H9 (cell line): ENCODE measurements around the gene AP2A1. TPM values are rescaled to one million over a fixed set of nuclear protein-coding genes. Genes with fewer than 3 reads are reported as not detected.

ENCODE experiments used
- DNase-seq: peaks from one replicate; pipeline ENCODE4 v3.0.0-alpha.2; 2017
- H2AFZ ChIP-seq: one replicate; pipeline ENCODE4 v1.6.1; 2013; ENCODE audit warnings: mild to moderate bottlenecking, low read length, control low read depth, moderate library complexity
- H2AK5ac ChIP-seq: 2 replicates; pipeline ENCODE4 v1.6.1; 2013; ENCODE audit warnings: low read length, control low read depth, mixed read lengths; ENCODE audit not compliant: insufficient read length
- H2BK120ac ChIP-seq: one replicate; pipeline ENCODE4 v1.6.1; 2013; ENCODE audit warnings: low read depth, mild to moderate bottlenecking, low read length, control low read depth, inconsistent platforms; ENCODE audit not compliant: poor library complexity, severe bottlenecking
- H2BK12ac ChIP-seq: 2 replicates; pipeline ENCODE4 v1.6.1; 2013; ENCODE audit warnings: low read length, control low read depth, mixed read lengths, low read depth; ENCODE audit not compliant: insufficient read length
- H2BK15ac ChIP-seq: 2 replicates; pipeline ENCODE4 v1.6.1; 2013; ENCODE audit warnings: low read depth, low read length, control low read depth
- H2BK20ac ChIP-seq: one replicate; pipeline ENCODE4 v1.6.1; 2013; ENCODE audit warnings: low read depth, mild to moderate bottlenecking, low read length, control low read depth, inconsistent platforms; ENCODE audit not compliant: poor library complexity, severe bottlenecking
- H2BK5ac ChIP-seq: 2 replicates; pipeline ENCODE4 v1.6.1; 2013; ENCODE audit warnings: low read length, control low read depth, mixed read lengths; ENCODE audit not compliant: insufficient read length
- H3K14ac ChIP-seq: 2 replicates; pipeline ENCODE4 v1.6.1; 2013; ENCODE audit warnings: low read length, control low read depth; ENCODE audit not compliant: insufficient read depth
- H3K18ac ChIP-seq: 2 replicates; pipeline ENCODE4 v1.6.1; 2013; ENCODE audit warnings: low read depth, mild to moderate bottlenecking, mixed read lengths, low read length, control low read depth; ENCODE audit not compliant: insufficient read length
- H3K23ac ChIP-seq: 2 replicates; pipeline ENCODE4 v1.6.1; 2013; ENCODE audit warnings: low read length, control low read depth, mixed read lengths, low read depth; ENCODE audit not compliant: insufficient read length
- H3K23me2 ChIP-seq: 2 replicates; pipeline ENCODE4 v1.6.1; 2013; ENCODE audit warnings: low read depth, mild to moderate bottlenecking, mixed read lengths, low read length, control low read depth; ENCODE audit not compliant: insufficient read length, poor library complexity, severe bottlenecking
- H3K27ac ChIP-seq: 2 replicates; pipeline ENCODE4 v1.5.1; 2013; ENCODE audit warnings: low read length, control low read depth, mixed read lengths, low read depth; ENCODE audit not compliant: insufficient read length
- H3K27me3 ChIP-seq: 2 replicates; pipeline ENCODE4 v1.6.1; 2013; ENCODE audit warnings: low read length, control low read depth, inconsistent platforms; ENCODE audit not compliant: insufficient read depth
- H3K4ac ChIP-seq: 2 replicates; pipeline ENCODE4 v1.6.1; 2013; ENCODE audit warnings: low read depth, mild to moderate bottlenecking, control low read depth, inconsistent platforms, low read length, moderate library complexity
- H3K4me1 ChIP-seq: 2 replicates; pipeline ENCODE4 v1.6.1; 2013; ENCODE audit warnings: low read length, control low read depth, inconsistent platforms; ENCODE audit not compliant: insufficient read depth
- H3K4me2 ChIP-seq: 2 replicates; pipeline ENCODE4 v1.6.1; 2013; ENCODE audit warnings: low read length, control low read depth, mixed read lengths; ENCODE audit not compliant: insufficient read length, insufficient read depth
- H3K56ac ChIP-seq: 2 replicates; pipeline ENCODE4 v1.6.1; 2013; ENCODE audit warnings: low read depth, mild to moderate bottlenecking, mixed read lengths, low read length, control low read depth; ENCODE audit not compliant: insufficient read length
- H3K79me1 ChIP-seq: 2 replicates; pipeline ENCODE4 v1.6.1; 2013; ENCODE audit warnings: low read depth, mild to moderate bottlenecking, moderate library complexity, low read length, control low read depth, inconsistent platforms; ENCODE audit not compliant: insufficient read depth, poor library complexity, severe bottlenecking
- H3K79me2 ChIP-seq: 2 replicates; pipeline ENCODE4 v1.6.1; 2013; ENCODE audit warnings: low read length, control low read depth, inconsistent platforms; ENCODE audit not compliant: insufficient read depth
- H3K9ac ChIP-seq: 2 replicates; pipeline ENCODE4 v1.6.1; 2013; ENCODE audit warnings: low read length, control low read depth, mixed read lengths; ENCODE audit not compliant: insufficient read length; ENCODE audit errors: extremely low read depth
- H3K9me3 ChIP-seq: one replicate; pipeline ENCODE4 v1.6.1; 2013; ENCODE audit warnings: low read depth, low read length, inconsistent platforms; ENCODE audit not compliant: control insufficient read depth
- H3T11ph ChIP-seq: one replicate; pipeline ENCODE4 v1.6.1; 2013; ENCODE audit warnings: mild to moderate bottlenecking, low read length, control low read depth, inconsistent platforms
- H4K20me1 ChIP-seq: one replicate; pipeline ENCODE4 v1.6.1; 2013; ENCODE audit not compliant: control insufficient read depth, insufficient read length, insufficient read depth
- H4K5ac ChIP-seq: 2 replicates; pipeline ENCODE4 v1.6.1; 2013; ENCODE audit warnings: low read depth, mild to moderate bottlenecking, mixed read lengths, low read length, control low read depth; ENCODE audit not compliant: insufficient read length
- H4K8ac ChIP-seq: replicated peaks from 2 replicates; pipeline ENCODE4 v1.6.1; 2013; ENCODE audit warnings: low read length, control low read depth, mixed read lengths, low read depth; ENCODE audit not compliant: insufficient read length
- H4K91ac ChIP-seq: 2 replicates; pipeline ENCODE4 v1.6.1; 2013; ENCODE audit warnings: low read depth, mild to moderate bottlenecking, moderate library complexity, mixed read lengths, low read length, control low read depth; ENCODE audit not compliant: insufficient read length
- H3K27ac Mint-ChIP-seq, 3 experiments: 2 replicates in 2 of 3; 3 replicates in 1 of 3; pipeline ENCODE4 v1.8.0; 2020 to 2021; ENCODE audit warnings: mixed read lengths in 3 of 3, mild to moderate bottlenecking in 1 of 3, moderate library complexity in 1 of 3
- H3K27me3 Mint-ChIP-seq: 2 replicates; pipeline ENCODE4 v1.8.0; 2021; ENCODE audit warnings: low read depth, mild to moderate bottlenecking, moderate library complexity, mixed read lengths
- H3K36me3 Mint-ChIP-seq, 3 experiments: 2 replicates in 2 of 3; 3 replicates in 1 of 3; pipeline ENCODE4 v1.8.0; 2020 to 2021; ENCODE audit warnings: low read depth in 3 of 3, mixed read lengths in 3 of 3; ENCODE audit not compliant: insufficient read depth in 1 of 3
- H3K4me1 Mint-ChIP-seq, 2 experiments: 2 replicates each; pipeline ENCODE4 v1.8.0; 2020; ENCODE audit warnings: mixed read lengths in 2 of 2
- H3K4me3 Mint-ChIP-seq, 2 experiments: 2 replicates in 1 of 2; 3 replicates in 1 of 2; pipeline ENCODE4 v1.8.0; 2020 to 2021; ENCODE audit warnings: mild to moderate bottlenecking in 2 of 2, mixed read lengths in 2 of 2, moderate library complexity in 1 of 2
- H3K9me3 Mint-ChIP-seq, 2 experiments: 2 replicates in 1 of 2; 3 replicates in 1 of 2; pipeline ENCODE4 v1.8.0; 2020; ENCODE audit warnings: mild to moderate bottlenecking in 2 of 2, mixed read lengths in 2 of 2, moderate library complexity in 1 of 2
- WGBS: extraction: QIAGEN DNeasy Blood & Tissue Kit; methylation state at CpG from one replicate; pipeline ENCODE4 v1.1.7; 2013; ENCODE audit warnings: missing lambda C conversion rate, low lambda C conversion rate, mixed read lengths; ENCODE audit not compliant: insufficient read length; ENCODE audit errors: extremely low coverage; 5-methylcytosine and 5-hydroxymethylcytosine counted together
- total RNA-seq: library from RNA; stranded (reverse); gene quantifications from 2 replicates; pipeline ENCODE4 v1.2.1, GENCODE V29; 2021
- TF ChIP-seq, protein P1 (sequence below): fragments of 200-600 bp; sonication (generic); conservative IDR thresholded peaks from 3 replicates; pipeline ENCODE4 v1.8.0; 2021; ENCODE audit warnings: antibody characterized with exemption, mild to moderate bottlenecking

AP2A1 gene
- total RNA-seq, 1 experiment from 2014 or later, result 108 TPM

DNA sequence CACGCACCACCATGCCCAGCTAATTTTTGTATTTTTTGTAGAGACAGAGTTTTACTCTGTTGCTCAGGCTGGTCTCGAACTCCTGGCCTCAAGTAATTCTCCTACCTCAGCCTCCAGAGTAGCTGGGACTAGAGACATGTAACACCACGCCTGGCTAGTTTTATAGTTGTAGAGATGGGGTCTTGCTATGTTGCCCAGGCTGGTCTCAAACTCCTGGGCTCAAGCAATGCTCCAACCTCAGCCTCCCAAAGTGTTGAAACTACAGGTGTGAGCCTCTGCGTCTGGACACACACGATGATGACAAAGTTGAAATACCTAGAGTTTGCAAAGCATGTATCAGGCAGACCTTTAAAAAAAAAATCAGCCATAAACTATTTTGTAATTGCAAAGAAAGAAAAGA, 79.6 kb downstream of the AP2A1 start:
- H3K18ac ChIP-seq, result no peak overlapping the region

More for the DNA sequence above, 79.6 kb downstream of the AP2A1 start:
- H2BK12ac ChIP-seq, result no peak overlapping the region
- peaks cover 7 to 10% of the 10 kb centered on the region in 2 experiments for H3K4me1 Mint-ChIP-seq
- H3T11ph ChIP-seq, result no peak overlapping the region
- no peak overlapping the region for H3K23ac ChIP-seq
- TF ChIP-seq, protein P1, sequence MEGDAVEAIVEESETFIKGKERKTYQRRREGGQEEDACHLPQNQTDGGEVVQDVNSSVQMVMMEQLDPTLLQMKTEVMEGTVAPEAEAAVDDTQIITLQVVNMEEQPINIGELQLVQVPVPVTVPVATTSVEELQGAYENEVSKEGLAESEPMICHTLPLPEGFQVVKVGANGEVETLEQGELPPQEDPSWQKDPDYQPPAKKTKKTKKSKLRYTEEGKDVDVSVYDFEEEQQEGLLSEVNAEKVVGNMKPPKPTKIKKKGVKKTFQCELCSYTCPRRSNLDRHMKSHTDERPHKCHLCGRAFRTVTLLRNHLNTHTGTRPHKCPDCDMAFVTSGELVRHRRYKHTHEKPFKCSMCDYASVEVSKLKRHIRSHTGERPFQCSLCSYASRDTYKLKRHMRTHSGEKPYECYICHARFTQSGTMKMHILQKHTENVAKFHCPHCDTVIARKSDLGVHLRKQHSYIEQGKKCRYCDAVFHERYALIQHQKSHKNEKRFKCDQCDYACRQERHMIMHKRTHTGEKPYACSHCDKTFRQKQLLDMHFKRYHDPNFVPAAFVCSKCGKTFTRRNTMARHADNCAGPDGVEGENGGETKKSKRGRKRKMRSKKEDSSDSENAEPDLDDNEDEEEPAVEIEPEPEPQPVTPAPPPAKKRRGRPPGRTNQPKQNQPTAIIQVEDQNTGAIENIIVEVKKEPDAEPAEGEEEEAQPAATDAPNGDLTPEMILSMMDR, result no peak
- H3K4ac ChIP-seq, result no peak overlapping the region
- no peak overlapping the region for H4K91ac ChIP-seq
- H2AFZ ChIP-seq, result no peak overlapping the region
- H2AK5ac ChIP-seq, result no peak overlapping the region
- H4K8ac ChIP-seq, result no peak overlapping the region
- H3K9ac ChIP-seq, result no peak overlapping the region
- H2BK5ac ChIP-seq, result no peak overlapping the region
- no peaks in the 10 kb centered on the region; the same call in 1 of the 2 replicates for H3K27me3 Mint-ChIP-seq
- H3K4me1 ChIP-seq, result no peaks in the 10 kb centered on the region; the same call in 1 of the 2 replicates
- H3K23me2 ChIP-seq, result peaks cover 4% of the 10 kb centered on the region
- H3K4me2 ChIP-seq, result no peak overlapping the region
- no peaks in the 10 kb centered on the region for H3K79me2 ChIP-seq
- peaks cover 13 to 19% (median 16%) of the 10 kb centered on the region in 3 experiments for H3K36me3 Mint-ChIP-seq
- no peaks in the 10 kb centered on the region for H3K79me1 ChIP-seq
- no peak overlapping the region for H3K27ac ChIP-seq
- no peak overlapping the region for H2BK20ac ChIP-seq
- H3K9me3 ChIP-seq, result no peaks in the 10 kb centered on the region
- no peak overlapping the region for H2BK15ac ChIP-seq
- H4K5ac ChIP-seq, result no peak overlapping the region
- H3K56ac ChIP-seq, result no peak overlapping the region
- peaks cover 0 to 4% of the 10 kb centered on the region in 2 experiments; a peak in 2 of 5 replicates for H3K9me3 Mint-ChIP-seq
- H3K27ac Mint-ChIP-seq, result no peak overlapping the region
- DNase-seq, result no peak
- no CpG with 5 or more reads among the region's 5 CpGs for WGBS
- H2BK120ac ChIP-seq, result no peak overlapping the region
- no peak overlapping the region for H3K4me3 Mint-ChIP-seq
- H3K27me3 ChIP-seq, result no peaks in the 10 kb centered on the region
- no peak overlapping the region for H3K14ac ChIP-seq
- H4K20me1 ChIP-seq, result no peaks in the 10 kb centered on the region
